ENCODE data around the gene ZNF547.

ZNF547 gene

DNA sequence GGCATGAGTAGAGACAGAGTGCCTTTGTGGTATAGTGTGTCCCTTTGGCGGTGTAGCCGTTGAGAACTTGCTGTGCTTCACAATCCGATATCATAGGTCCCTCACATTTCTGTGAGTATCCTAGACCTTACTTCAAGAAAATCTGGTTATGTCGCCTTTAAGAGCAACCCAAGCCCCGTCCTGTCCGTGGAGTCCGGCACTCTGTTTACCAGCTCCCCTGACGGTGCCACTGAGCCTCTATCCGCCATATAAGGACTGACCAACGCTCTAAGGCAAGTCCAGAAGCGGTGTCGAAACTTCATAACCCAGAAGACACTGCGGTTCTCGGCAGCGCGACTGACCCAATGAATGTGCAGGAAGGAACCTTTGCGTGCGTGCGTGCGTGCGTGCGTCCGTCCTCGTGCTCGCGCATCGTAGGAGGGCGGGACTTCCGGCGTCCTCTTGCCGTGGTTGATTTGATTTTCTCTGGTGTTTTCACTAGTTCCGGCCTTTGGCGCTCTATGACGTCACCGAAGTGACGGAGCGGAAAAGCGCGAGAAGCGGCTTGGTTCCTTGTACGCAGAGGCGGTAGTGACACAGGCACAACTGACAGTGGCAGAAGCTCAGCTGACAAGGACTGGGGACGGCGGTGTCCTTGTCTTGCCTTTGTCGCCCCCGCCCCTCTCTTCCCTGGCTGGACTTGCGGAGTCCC, at the start of gene ZNF547, which contains the start of gene TRAPPC2B:
ZNF547 (plus strand) TSS at position 555 of the 691 bp plus-strand sequence. CDS start 5,005 bp downstream, outside the sequence.
TRAPPC2B (plus strand) TSS at position 555 of the 691 bp plus-strand sequence. CDS start 1,283 bp downstream, outside the sequence.
- TF ChIP-seq, protein P1, sequence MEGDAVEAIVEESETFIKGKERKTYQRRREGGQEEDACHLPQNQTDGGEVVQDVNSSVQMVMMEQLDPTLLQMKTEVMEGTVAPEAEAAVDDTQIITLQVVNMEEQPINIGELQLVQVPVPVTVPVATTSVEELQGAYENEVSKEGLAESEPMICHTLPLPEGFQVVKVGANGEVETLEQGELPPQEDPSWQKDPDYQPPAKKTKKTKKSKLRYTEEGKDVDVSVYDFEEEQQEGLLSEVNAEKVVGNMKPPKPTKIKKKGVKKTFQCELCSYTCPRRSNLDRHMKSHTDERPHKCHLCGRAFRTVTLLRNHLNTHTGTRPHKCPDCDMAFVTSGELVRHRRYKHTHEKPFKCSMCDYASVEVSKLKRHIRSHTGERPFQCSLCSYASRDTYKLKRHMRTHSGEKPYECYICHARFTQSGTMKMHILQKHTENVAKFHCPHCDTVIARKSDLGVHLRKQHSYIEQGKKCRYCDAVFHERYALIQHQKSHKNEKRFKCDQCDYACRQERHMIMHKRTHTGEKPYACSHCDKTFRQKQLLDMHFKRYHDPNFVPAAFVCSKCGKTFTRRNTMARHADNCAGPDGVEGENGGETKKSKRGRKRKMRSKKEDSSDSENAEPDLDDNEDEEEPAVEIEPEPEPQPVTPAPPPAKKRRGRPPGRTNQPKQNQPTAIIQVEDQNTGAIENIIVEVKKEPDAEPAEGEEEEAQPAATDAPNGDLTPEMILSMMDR (conservative IDR thresholded peaks at IDR 0.05; ENCODE audit: low read depth, low read length) = no peak
- peak within 1 kb of the TSS; percentile 82 for H3K4me3 ChIP-seq (ENCODE audit: low read length)
- peak; percentile 97 for DNase-seq (ENCODE audit: low read depth)

GRCh38 chr19:57314146-57314545, 49.2 kb upstream of the ZNF547 start:
- TF ChIP-seq, protein P1 (conservative IDR thresholded peaks at IDR 0.05; ENCODE audit: low read depth, low read length) = no peak
- no peak for DNase-seq (ENCODE audit: low read depth)
- H3K4me3 ChIP-seq (ENCODE audit: low read length) = no peak overlapping the region

DNA sequence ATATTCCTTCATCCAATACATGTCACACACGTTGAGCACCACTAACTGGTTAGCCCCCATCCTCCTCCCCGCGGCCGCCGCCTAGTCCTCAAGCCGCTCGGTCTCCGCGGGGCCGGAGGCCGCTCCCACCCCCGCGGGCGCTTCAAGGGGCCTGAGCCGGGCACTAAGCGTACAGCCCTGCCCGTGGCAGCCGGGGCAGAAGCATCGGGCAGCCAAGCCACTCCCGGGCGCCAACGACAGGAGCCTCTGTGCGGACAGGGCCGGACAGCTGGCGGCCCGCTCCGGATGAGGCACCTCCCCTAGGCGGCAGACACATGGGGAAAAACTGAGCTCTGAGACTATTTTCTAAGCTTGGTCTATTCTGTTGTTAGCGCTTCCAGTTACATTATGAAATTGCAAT, 45.8 kb upstream of the ZNF547 start:
- TF ChIP-seq, protein P1 (conservative IDR thresholded peaks at IDR 0.05; ENCODE audit: low read depth, low read length) = no peak
- DNase-seq (ENCODE audit: low read depth) = no peak
- H3K4me3 ChIP-seq (ENCODE audit: low read length) = no peak overlapping the region

- peak overlapping the region; percentile 84 for H3K4me3 ChIP-seq (ENCODE audit: low read length)
- no peak for DNase-seq (ENCODE audit: low read depth)
- TF ChIP-seq, protein P1 (conservative IDR thresholded peaks at IDR 0.05; ENCODE audit: low read depth, low read length) = no peak
These were observed 43.5 kb upstream of the ZNF547 start for GRCh38 chr19:57319869-57320179.

DNA sequence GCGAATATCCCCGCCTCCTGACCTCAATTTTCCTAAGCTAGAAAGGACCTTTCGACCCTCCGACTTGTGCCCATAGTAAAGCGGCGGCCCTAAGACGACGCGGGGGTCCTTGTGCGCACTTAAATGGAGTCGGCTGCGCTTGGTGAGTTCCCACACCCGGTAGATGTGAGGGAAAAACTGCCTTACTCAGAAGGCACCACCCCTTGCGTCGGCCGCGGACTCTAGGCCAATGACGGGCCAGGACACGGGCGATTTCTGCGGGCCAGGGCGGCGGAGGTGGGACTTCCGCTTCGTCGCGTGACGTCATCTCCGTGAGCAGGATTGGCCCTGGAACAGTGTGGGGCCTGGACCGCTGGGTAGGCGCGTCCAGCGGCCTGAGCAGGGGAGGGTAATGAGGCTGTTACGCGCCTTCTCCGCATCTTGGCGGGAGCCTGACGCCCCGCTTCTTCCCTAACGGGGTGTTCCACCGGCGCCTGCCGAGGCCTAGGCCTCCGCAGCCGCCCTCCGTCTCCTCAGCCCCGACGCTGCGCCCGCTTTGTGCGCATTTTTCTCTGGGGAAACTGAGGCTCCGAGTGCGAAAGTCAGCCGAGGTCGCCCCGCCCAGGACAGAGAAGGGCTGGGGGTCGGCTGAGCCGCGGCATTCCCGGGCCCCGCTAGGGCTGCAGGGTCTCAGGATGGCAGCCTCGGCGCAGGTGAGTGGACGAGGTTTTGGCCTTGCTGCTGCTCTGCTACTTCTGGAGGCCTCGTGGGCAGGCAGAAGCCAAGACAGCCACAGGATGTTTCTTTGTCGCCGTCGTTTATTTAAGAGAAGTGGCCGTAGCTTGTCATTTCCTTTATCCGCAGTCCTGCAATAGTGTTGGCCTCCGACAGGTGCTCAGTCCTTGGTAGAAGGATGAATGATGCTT, 42.9 kb upstream of the ZNF547 start, which contains the start of gene ZNF543:
ZNF543 (plus strand) TSS at position 293 of the 905 bp plus-strand sequence; CDS start at position 675, 382 bp downstream.
- TF ChIP-seq, protein P1 (conservative IDR thresholded peaks at IDR 0.05; ENCODE audit: low read depth, low read length) = no peak
- peak within 1 kb of the TSS; percentile 84 for H3K4me3 ChIP-seq (ENCODE audit: low read length)
- DNase-seq (ENCODE audit: low read depth) = peak; percentile 82

GRCh38 chr19:57321116-57321515, 42.2 kb upstream of the ZNF547 start:
- DNase-seq (ENCODE audit: low read depth) = no peak
- TF ChIP-seq, protein P1 (conservative IDR thresholded peaks at IDR 0.05; ENCODE audit: low read depth, low read length) = no peak
- peak overlapping the region; percentile 84 for H3K4me3 ChIP-seq (ENCODE audit: low read length)
